COR-L47 (cell line): Measurements from ENCODE around the gene GALNTL6.
"Not testable (repeated sequence)": the region's sequence is repeated elsewhere in the genome, so short reads cannot be mapped to it uniquely, and the experiment has no call there.

Source experiments
- DNase-seq: peaks from one replicate; lab custom pipeline; 2025; lab: John Stamatoyannopoulos, UW

Gene GALNTL6

DNA sequence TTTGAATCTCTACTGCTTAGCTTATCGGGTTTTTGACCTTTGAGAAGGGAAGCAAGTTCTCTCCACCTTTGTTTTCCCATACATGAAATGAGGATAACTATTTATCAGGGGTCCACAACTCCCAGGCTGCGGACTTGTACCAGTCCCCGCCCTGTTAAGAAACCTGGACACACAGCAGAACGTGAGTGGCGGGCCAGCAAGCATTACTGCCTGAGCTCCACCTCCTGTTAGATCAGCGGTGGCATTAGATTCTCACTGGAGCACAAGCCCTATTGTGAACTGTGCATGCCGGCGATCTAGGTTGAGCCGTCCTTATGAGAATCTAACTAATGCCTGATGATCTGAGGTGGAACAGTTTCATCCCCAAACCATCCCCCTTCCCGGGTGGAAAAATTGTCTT is 579.5 kb downstream of the GALNTL6 start:
- DNase-seq, result no peak

GRCh38 chr4:172393220-172393619 is 580.0 kb downstream of the GALNTL6 start:
- peak; percentile 21 for DNase-seq

- DNase-seq, result peak; percentile 95
These were observed 591.5 kb downstream of the GALNTL6 start for GRCh38 chr4:172404676-172405075.

DNA sequence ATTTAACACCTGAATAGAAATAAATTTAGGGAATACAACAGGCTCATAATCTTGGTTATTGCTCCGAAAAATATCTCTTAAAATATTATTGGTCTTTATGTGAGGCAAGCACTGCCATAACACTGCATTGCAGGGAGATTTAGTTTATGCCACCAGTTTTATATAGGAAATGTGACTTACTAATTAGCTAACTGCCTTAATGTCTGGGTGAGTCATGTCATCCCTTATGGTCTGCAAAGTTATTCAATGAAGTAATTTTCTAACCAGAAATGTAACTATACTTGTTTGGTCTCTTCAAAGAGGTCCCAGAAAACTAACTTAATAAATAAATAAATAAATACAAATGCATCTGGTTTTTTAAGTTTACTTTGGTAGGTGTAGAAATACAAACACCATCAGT is 597.2 kb downstream of the GALNTL6 start:
- DNase-seq, result no peak

DNA sequence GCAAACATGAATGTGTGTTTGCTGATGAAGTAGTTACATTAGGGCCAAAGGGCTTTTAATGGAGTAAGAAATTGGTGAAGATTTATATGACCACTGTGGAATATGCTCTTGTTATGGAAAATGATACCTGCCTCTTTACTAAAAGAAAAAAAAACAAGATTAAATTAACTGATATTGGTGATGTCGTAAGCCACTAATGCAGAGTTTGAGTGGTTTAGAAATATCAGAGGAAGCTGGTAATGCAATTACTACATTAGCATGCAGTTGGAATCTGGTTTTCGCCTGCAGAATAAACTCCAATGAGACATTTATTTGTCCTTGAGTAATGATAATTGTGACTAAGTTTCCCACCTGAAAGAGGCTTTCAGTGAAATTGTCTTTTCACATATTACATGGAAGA is 597.9 kb downstream of the GALNTL6 start:
- no peak for DNase-seq

GRCh38 chr4:172412851-172413580 is 599.8 kb downstream of the GALNTL6 start:
- DNase-seq, result no peak

GRCh38 chr4:172428979-172429378 is 615.8 kb downstream of the GALNTL6 start:
- not testable (repeated sequence) for DNase-seq

DNA sequence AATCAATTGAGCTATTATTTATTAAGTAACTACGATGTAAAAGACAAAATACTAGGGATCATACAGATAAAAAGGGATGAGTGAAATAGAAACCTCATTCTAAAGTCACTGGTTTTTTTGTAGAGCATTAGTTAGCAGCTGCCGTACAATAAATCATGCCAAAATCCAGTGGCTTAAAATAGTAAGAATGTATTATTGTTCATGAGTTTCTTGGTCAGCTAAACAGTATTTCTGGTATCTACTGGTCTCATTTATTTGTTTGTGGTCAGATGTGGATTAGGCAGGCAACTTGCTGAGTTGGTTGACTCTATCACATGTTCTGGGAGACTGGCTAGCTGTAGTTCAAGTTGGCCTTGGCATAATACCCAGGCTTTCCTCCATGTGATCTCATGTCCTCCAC is 667.3 kb downstream of the GALNTL6 start:
- DNase-seq, result no peak

GRCh38 chr4:172481802-172482508 is 668.8 kb downstream of the GALNTL6 start:
- no peak for DNase-seq

DNA sequence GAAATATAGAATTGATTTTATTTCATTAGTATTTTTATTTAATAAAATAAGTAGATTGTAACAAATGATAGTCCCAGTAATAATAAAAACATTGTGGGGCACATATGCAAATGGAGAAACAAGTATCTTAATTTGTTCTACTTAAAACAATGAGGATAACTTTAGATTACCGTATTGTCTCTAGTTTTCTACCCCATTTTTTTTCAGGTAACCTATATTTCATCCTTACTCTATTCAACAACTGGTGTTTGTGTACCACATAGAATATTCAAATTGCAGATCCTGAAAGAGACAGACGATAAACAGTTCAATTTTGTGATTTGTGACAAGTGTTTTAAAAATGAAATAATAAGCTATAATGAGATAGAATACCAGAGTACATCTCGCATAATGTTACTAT is 671.8 kb downstream of the GALNTL6 start:
- no peak for DNase-seq

DNA sequence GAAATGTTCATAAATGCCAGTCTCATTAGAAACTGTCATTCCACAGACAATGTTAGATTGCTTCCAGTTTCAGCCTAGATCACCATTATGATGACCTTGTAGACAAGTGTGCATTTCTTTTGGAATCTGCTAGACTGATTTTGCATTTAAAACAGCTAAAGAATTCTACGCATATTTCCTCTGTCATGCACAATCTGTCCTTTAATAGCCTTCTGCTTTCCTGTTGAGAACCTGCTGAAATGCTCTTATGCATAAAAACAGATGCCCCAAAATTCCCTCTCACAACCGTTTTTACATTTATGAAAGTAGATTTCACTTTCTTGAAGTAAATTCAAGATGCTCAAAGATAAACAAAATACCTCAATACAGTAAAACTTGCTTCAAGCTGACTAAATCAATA is 673.3 kb downstream of the GALNTL6 start:
- no peak for DNase-seq

DNA sequence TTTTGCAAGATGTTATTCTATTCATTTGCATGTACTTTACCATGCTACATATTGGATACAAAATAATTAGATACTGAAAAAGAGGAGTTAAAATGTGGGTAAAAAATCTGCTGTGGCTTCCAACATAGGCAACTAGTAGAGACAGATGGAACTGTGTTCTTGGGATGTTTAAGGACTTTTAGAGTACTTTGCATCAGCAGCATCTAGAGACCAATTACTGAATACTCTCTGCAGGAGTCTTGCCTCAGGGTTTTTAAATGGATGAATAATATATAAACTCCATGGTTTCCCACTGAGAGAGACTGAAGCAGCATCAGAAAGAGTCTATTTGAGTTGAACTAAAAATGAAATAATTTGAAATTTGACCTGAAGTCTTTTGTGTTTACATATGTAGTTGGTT is 676.7 kb downstream of the GALNTL6 start:
- peak; percentile 45 for DNase-seq

DNA sequence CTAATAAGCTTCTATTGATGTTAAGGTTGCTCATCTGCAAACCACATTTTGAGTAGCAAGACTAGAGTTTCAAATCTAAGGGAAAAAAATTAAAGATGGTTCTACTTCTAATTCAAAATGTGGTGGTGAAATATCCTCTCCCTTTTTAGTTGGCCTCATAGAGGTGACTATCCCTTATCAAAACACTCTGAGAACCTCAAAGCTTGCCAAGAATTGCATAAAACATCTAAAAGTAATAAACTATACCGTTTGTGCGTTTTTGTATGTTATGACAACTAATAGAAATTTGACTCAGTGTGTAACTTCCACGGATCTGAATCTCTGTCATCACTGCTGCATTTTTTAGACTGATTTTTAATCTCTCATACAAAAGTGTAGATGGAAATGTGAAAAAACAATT is 682.6 kb downstream of the GALNTL6 start:
- DNase-seq, result no peak

DNA sequence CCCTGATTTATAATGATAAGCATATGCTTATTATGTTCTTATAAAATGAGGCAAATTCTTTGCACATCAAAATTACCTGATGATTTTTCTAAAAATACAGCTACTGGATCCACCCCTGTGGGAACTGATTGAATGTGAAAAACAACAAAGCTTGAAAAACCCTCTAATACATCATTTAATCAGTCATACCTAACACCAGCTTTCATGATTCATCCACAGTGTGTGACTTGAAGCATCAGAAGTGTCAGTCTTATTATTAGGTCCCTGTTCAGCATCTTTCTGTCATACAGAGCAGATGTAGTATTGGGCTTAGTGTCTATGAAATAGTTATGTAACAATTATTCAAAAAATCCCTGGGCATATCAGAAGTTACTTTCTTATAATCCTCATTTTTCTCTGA is 684.1 kb downstream of the GALNTL6 start:
- DNase-seq, result no peak

DNA sequence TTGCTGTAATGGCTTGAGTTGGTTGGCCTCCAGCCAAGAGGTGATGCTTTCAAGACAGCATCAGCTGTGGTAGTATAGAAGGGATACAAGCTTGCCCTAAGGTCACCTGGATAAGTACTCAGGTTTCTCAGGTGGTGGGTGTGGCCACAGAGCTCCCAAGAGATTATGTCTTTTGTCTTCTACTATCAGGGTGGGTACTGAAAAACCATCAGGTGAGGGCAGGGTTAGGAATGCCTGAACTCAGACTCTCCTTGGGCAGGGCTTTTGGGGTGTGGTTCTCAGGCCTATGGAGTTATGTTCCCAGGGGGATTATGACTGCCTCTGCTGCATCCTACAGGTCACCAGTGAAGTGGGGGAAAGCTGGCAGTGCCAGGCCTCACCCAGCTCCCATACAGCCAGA is 700.8 kb downstream of the GALNTL6 start:
- no peak for DNase-seq

DNA sequence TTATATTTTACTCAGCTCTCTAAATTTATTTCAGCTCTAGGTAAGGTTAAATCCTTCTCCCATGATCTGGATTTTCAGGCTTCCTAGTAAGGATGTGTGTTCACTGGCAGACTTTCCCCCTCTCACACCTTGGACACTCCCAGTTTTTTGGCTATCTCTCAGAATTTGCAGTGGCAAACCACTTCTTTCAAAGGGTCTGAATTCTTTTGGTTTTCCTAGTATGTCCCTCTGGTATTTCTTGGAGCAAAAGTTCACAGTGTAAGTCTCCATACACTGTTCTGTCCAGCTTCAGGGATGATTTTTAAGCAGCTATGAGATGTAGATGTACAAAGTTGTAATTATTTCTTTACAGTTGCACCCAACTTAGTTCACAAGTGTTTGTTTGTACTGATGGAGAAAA is 701.6 kb downstream of the GALNTL6 start:
- DNase-seq, result no peak

- no peak for DNase-seq
These were observed 702.2 kb downstream of the GALNTL6 start for GRCh38 chr4:172515266-172515879.

DNA sequence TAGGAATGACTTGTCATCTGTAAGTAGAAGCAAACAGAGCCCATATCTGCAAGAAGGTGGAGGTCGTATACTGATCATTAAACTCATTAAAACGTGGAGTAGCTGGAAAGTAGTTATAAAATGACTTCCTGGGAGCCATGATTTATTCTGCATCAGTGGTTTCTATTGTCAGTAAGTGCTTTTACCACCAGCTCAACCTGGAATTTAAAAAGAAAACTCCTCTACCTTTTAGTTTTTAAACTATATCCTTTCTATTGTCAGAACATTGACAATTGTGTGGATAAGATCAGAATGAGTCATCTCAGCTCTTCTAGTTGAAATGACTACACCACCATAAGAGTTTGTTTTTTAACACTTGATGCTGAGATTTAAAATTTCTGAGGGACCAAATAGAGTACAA is 704.2 kb downstream of the GALNTL6 start:
- peak; percentile 16 for DNase-seq

GRCh38 chr4:172521248-172521647 is 708.0 kb downstream of the GALNTL6 start:
- no peak for DNase-seq

DNA sequence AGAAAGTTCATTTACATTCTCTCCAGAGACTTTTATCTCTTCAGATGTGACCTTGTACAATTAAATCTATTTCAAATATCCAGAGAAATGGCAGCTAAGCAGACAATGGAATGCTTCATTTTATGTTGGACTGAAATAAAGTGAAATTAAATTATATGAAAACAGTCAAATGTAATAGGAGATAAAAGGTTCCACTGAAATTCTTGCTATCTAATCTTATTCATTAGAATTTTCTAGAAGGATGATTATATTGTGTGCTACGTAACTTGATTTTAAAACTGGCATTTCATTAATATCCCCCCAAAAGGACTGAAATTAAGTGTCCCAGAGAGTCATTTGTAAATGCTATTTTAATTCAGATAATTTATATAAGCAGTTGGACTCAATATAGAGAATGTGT is 708.5 kb downstream of the GALNTL6 start:
- no peak for DNase-seq

- DNase-seq, result no peak
These were observed 730.0 kb downstream of the GALNTL6 start for GRCh38 chr4:172543249-172543648.

- DNase-seq, result no peak
These were observed 733.6 kb downstream of the GALNTL6 start for GRCh38 chr4:172546782-172547181.

GRCh38 chr4:172547724-172548123 is 734.5 kb downstream of the GALNTL6 start:
- peak; percentile 67 for DNase-seq
